Measurements from ENCODE around the gene HPF1.
"Not testable (repeated sequence)": the region's sequence is repeated elsewhere in the genome, so short reads cannot be mapped to it uniquely, and the experiment has no call there.

Gene HPF1

GRCh38 chr4:169757575-169758184 is at the start of gene HPF1:
HPF1 (minus strand) TSS chr4:169757944; CDS start chr4:169757877, 67 bp downstream.
- DNase-seq (ENCODE audit: low spot score) = peak; percentile 67

DNA sequence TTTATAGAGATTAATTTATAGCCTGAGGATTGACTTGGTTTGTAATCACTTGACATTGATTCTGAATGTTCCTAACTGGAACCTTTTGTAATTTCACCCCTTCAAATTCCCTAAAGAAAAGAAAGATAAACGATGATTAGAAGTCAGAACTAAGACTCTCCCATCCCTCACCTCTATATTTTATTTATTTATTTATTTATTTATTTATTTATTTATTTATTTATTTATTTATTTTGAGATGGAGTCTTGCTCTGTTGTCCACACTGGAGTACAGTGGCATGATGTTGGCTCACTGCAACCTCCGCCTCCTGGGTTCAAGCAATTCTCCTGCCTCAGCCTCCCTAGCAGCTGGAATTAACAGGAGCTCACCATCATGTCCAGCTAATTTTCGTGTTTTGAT is 49.0 kb upstream of the HPF1 start:
- DNase-seq (ENCODE audit: low spot score) = not testable (repeated sequence)

GRCh38 chr4:169803413-169803812 is 45.7 kb upstream of the HPF1 start:
- no peak for DNase-seq (ENCODE audit: low spot score)

- no peak for DNase-seq (ENCODE audit: low spot score)
These were observed 45.1 kb upstream of the HPF1 start for GRCh38 chr4:169802873-169803272.

- no peak for DNase-seq (ENCODE audit: low spot score)
These were observed 42.8 kb upstream of the HPF1 start for GRCh38 chr4:169800541-169800940.

DNA sequence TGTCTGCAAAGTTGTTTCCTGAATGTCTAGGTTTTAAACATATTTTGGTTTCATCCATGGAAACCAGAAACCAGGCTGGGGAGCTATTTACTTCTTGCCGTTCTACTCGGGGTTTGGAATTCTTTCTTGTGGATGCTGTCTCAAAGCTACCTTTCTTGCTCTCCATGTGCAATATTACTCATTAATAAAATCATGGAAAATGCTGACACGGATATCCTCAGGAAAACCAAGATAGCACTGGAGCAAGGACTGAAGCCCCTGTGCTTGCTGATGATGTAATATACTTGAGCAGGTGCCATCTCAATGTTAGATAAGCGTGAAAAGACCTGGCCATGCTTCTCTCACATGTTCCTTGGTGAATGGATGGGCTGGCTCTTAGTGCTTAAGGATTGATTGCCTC is 41.5 kb upstream of the HPF1 start:
- no peak for DNase-seq (ENCODE audit: low spot score)

DNA sequence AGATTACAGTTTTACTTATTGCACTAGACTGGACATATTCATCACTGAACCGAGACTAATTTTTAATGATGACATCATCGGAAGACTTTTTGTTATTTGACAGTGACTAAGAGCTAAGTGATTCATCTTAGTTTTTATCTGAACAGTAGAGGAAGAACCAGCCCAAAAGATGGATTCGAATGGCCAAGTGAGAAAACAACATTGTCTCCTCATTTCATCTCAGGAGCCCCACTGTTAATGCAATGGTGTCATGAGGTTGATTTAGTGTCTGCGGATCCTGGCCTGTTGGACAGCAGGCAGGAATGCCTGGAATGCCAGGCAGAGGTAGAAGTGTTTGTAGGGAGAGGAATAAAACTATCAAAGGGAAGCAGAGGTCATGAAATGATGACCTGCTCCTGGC is 37.8 kb upstream of the HPF1 start:
- DNase-seq (ENCODE audit: low spot score) = no peak

GRCh38 chr4:169791527-169792156 is 33.9 kb upstream of the HPF1 start:
- peak; percentile 37 for DNase-seq (ENCODE audit: low spot score)

DNA sequence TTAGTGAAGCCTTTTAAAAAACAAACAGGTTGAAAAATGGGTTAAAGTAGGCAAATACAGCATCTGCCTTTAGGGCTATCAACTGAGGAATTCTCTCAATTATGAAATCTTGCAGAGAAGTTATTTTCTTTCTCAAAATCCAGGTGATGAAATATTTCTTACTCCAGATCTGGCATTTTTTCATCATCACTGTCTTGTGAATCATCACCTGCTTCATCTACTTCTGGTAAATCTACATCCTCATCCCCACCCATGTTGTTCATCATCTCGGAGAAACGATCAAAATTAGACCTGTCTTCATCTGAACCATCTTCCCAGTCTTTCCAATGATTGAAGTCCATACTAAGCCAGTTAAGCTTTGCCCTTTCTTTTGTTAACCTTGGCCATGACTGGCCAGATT is 33.3 kb upstream of the HPF1 start:
- DNase-seq (ENCODE audit: low spot score) = no peak

GRCh38 chr4:169774466-169775445 is 17.0 kb upstream of the HPF1 start:
- DNase-seq (ENCODE audit: low spot score) = no peak

DNA sequence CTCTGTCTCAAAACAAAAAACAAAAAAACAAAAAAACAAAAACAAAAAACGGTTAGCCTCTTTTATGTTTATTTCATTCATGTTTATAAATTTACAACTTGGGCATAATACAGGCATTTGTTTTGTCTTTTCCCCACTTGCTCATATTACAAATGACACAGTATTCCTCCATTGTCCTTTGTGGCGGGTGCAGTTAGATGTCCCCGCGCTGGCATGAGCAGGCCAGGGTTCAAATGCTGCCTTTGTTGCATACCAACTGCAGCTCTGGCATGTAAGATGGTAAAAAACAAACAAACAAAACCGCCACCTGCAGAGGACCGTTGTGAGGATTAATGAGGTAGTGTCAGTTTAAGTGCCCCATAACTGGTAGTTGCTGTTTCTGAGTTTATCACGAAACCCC is 16.1 kb upstream of the HPF1 start:
- DNase-seq (ENCODE audit: low spot score) = no peak

DNA sequence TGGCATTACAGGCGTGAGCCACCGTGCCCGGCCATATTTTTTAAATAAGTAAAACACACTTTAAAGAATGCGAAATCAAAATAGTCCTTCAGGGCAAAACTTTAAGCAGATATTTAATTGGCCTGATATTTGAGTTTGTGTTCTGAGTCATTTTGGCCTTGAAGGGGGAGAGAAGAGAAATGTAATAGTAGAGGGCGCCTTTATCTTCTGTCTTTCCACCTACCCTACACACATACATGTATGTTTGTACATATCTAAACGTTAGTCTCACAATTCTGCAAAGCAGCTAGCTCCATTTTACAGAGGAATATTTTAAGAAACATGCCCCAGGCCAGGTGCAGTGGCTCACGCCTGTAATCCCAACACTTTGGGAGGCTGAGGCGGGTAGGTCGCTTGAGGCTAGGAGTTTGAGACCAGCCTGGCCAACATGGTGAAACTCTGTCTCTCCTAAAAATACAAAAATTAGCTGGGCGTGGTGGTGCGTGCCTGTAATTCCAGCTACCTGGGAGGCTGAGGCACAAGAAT is 13.9 kb upstream of the HPF1 start:
- not testable (repeated sequence) for DNase-seq (ENCODE audit: low spot score)

DNA sequence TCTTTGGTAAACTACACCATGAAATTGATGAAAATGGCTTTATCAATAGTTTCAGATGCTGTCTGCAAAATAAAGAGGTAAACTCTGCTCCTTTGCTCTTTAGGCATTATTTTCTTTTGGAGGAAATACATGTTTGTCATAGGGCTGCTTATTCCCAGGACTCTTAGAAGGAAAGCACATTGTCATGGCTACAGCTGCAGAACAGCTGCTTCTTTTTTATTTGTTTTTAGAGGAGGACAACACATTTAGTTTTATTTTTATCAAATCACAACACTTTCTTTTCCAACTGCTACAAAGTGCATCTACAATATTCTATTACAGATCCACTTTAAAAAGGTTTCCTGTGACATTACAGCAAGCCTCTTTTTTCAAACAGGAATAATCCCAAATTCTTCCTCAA is 12.7 kb upstream of the HPF1 start:
- DNase-seq (ENCODE audit: low spot score) = no peak

DNA sequence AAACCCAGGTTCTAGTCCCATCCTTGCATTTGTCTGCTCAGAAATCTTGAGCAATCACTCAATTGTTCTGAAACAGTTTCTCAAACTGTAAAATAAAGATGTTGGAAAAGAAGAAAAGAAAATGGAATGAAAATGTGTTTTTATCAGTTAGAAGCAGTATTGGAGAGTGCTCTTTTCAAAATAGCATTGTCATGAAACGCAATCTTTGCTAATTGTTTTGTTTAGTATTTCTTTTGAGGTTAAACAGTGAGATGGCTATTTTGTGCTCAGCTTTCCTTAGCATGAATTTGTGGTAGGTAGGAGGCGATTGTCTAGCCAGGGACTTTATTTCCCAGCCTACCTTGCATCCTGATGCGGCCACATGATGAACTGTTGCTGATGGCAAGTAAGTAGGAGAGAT is 10.6 kb upstream of the HPF1 start:
- no peak for DNase-seq (ENCODE audit: low spot score)

DNA sequence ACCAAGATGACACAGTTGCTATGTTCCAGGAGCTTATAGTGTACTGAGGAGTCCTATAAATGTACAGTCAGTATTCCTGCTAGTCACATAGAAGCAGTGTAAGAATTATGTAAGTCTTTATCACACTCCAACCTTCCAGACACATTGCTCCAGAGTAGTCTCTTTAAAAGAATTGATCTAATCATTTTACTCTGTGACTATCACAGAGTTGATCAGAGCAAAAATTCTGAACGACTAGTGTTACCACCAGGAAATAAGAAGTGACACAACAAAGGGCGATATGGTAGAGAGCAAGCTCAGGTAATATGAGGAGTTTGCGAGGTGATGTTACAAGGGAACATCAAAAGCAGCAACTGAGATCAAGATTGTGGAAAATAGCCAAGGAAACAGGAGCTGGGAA is 9.0 kb upstream of the HPF1 start:
- DNase-seq (ENCODE audit: low spot score) = no peak

DNA sequence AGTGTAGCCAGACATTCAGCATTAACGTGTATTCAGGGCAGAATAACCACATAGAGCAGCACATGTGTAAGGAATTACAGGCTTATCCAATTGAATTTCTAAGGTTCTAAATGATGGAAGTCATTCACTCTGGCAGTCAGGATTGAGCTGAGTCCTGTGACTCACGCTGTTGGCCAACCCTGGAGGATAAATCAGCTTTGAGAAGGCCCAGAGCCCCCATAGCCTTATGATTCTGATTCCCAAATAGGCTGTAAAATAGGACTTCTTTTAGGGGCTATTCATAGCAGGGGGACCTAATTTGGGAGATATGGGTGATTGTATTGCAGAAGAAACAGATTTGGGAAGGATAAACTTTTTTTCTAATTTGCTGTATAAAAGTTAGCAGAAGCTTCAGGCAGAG is 8.1 kb upstream of the HPF1 start:
- no peak for DNase-seq (ENCODE audit: low spot score)

- no peak for DNase-seq (ENCODE audit: low spot score)
These were observed 4.1 kb upstream of the HPF1 start for GRCh38 chr4:169761846-169762245.

DNA sequence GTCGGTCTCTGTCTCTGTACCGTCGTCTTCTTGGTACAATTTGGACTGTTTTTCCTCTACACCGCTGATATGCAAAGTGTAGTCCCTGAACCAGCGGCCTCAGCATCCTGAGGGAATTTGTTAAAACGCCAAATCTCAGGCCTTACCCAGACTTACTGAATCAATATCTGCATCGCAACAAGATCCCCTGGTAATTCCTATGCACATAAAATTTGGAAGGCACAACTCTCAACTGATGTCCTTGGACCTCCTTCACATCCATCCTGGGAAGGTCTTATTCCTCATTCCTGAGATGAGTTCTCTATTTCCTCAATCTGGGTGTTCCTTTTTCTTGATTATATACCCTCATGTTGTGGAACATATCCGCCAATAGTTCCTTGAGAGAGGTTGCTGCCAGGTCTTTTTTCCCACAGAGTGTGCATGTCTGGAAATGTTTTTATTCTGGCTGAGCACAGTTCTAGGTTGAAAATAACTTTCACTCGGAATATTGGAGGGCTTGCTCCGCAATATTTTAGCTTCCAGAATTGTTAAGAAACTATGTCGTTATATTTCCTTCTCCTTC is 738 bp upstream of the HPF1 start:
- no peak for DNase-seq (ENCODE audit: low spot score)

GRCh38 chr4:169756971-169757574 is 671 bp downstream of the HPF1 start:
- peak; percentile 5 for DNase-seq (ENCODE audit: low spot score)

DNA sequence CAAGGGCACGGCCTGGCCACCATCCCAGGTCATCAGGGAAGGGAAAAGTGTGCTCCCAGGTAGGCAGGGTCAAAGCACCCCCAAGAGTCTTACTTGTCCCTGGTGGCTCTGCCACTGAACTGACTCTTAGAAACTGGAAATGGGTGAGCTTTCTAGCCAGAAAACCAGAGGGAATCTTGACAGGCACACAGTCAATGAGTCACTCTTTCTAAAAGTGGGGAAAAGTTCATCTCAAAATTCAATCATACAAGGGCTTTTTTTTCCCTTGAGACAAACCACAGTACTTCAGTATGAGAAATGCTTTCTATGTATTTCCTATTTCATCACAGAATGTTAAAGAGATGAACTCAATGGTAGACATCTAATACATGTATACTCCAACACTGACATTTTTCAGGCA is 12.5 kb downstream of the HPF1 start:
- DNase-seq (ENCODE audit: low spot score) = no peak

GRCh38 chr4:169744601-169745000 is 13.1 kb downstream of the HPF1 start:
- no peak for DNase-seq (ENCODE audit: low spot score)

DNA sequence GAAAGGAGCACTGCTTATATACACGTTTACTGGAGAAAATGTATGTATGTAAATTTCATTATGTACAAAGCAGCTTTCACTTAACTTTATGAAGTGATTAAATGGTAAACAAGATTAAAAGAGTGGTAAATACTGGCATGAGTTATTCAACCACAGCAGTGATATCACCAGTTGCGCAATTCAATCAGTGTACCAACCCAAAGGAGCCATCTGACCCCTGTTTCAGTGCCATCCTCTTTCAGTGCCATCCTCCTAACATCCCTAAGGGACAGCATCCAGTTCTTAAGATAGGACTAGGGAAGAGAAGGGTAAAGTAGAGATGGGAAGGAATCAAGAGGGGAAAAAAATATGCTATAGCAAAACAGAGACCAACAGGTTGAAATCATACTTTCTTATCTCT is 16.2 kb downstream of the HPF1 start:
- DNase-seq (ENCODE audit: low spot score) = no peak

Data from kidney capillary endothelial cell (primary cell).